GM23338 (cell line): ENCODE data around the gene ZNF418. TPM values are rescaled to one million over a fixed set of nuclear protein-coding genes. Genes with fewer than 3 reads are reported as not detected.
"Not testable (repeated sequence)": the region's sequence is repeated elsewhere in the genome, so short reads cannot be mapped to it uniquely, and the experiment has no call there.

Source experiments
- ATAC-seq: fragments of 200-7000 bp; cut with Tn5 transposase; 3 replicates; pipeline ENCODE4 v1.9.1; 2020
- DNase-seq: peaks from one replicate; pipeline ENCODE4 v3.0.0-alpha.2; 2015; ENCODE audit warnings: low spot score
- H2AFZ ChIP-seq: fragments of 200-600 bp; sonication (generic); 2 replicates; pipeline ENCODE4 v1.8.0; 2016; ENCODE audit warnings: antibody characterized with exemption, mild to moderate bottlenecking, moderate library complexity
- H3F3A ChIP-seq: fragments of 200-600 bp; sonication (generic); replicated peaks from 2 replicates; pipeline ENCODE4 v1.8.0; 2017; ENCODE audit warnings: antibody characterized with exemption, mixed run types, low read depth
- H3K27ac ChIP-seq: fragments of 200-600 bp; sonication (generic); 2 replicates; pipeline ENCODE4 v1.6.1; 2016; ENCODE audit warnings: low read depth
- H3K27me3 ChIP-seq: fragments of 200-600 bp; sonication (generic); 2 replicates; pipeline ENCODE4 v1.8.0; 2016; ENCODE audit warnings: mild to moderate bottlenecking, mixed run types, moderate library complexity; ENCODE audit not compliant: insufficient read depth
- H3K36me3 ChIP-seq: fragments of 200-600 bp; sonication (generic); 2 replicates; pipeline ENCODE4 v1.8.0; 2016; ENCODE audit warnings: mild to moderate bottlenecking; ENCODE audit not compliant: insufficient read depth
- H3K4me1 ChIP-seq: fragments of 200-600 bp; sonication (generic); 2 replicates; pipeline ENCODE4 v1.8.0; 2016; ENCODE audit warnings: mild to moderate bottlenecking, moderate library complexity; ENCODE audit not compliant: insufficient read depth
- H3K4me2 ChIP-seq: fragments of 200-600 bp; sonication (generic); 2 replicates; pipeline ENCODE4 v1.7.1; 2017; ENCODE audit warnings: mixed run types
- H3K4me3 ChIP-seq: fragments of 200-600 bp; sonication (generic); 2 replicates; pipeline ENCODE4 v1.6.1; 2016; ENCODE audit warnings: mixed run types
- H3K79me2 ChIP-seq: fragments of 200-600 bp; sonication (generic); replicated peaks from 2 replicates; pipeline ENCODE4 v1.8.0; 2017; ENCODE audit warnings: mild to moderate bottlenecking; ENCODE audit not compliant: insufficient read depth
- H3K9me2 ChIP-seq: fragments of 200-600 bp; sonication (generic); 2 replicates; pipeline ENCODE4 v1.8.0; 2017; ENCODE audit not compliant: insufficient read depth
- H4K20me1 ChIP-seq: fragments of 200-600 bp; sonication (generic); replicated peaks from 2 replicates; pipeline ENCODE4 v1.8.0; 2017; ENCODE audit warnings: mild to moderate bottlenecking; ENCODE audit not compliant: insufficient read depth
- H3K27ac Mint-ChIP-seq: 2 replicates; pipeline ENCODE4 v1.8.0; 2020; ENCODE audit warnings: inconsistent platforms, mild to moderate bottlenecking, moderate library complexity, mixed read lengths
- H3K27me3 Mint-ChIP-seq: 3 replicates; pipeline ENCODE4 v1.8.0; 2022; ENCODE audit warnings: low read depth, mild to moderate bottlenecking, moderate library complexity, mixed read lengths, inconsistent platforms; ENCODE audit not compliant: insufficient read depth, poor library complexity
- H3K36me3 Mint-ChIP-seq: 3 replicates; pipeline ENCODE4 v1.8.0; 2021; ENCODE audit warnings: low read depth, mild to moderate bottlenecking, inconsistent platforms, moderate library complexity, mixed read lengths
- H3K4me1 Mint-ChIP-seq: 3 replicates; pipeline ENCODE4 v1.8.0; 2020; ENCODE audit warnings: mild to moderate bottlenecking, inconsistent platforms, mixed read lengths
- H3K4me3 Mint-ChIP-seq: 3 replicates; pipeline ENCODE4 v1.8.0; 2021; ENCODE audit warnings: moderate library complexity, mild to moderate bottlenecking, inconsistent platforms, mixed read lengths
- H3K9me3 Mint-ChIP-seq: 3 replicates; pipeline ENCODE4 v1.8.0; 2020; ENCODE audit warnings: moderate library complexity, mild to moderate bottlenecking, inconsistent platforms, mixed read lengths
- EZH2 ChIP-seq: fragments of 200-600 bp; sonication (generic); IDR thresholded peaks from one replicate; pipeline ENCODE4 v1.8.0; 2017; ENCODE audit warnings: antibody characterized with exemption, mild to moderate bottlenecking, low read depth; ENCODE audit not compliant: unreplicated experiment
- EZH2phosphoT487 ChIP-seq: fragments of 200-600 bp; sonication (generic); IDR thresholded peaks from one replicate; pipeline ENCODE4 v1.8.1; 2018; ENCODE audit warnings: antibody characterized with exemption; ENCODE audit not compliant: unreplicated experiment
- JUNB ChIP-seq: IDR thresholded peaks from one replicate; pipeline ENCODE4 v1.6.1; 2016; ENCODE audit warnings: antibody characterized with exemption; ENCODE audit not compliant: unreplicated experiment
- NANOG ChIP-seq: IDR thresholded peaks from 2 replicates; pipeline ENCODE4 v1.6.1; 2016; ENCODE audit warnings: antibody characterized with exemption, borderline replicate concordance
- ZNF331 ChIP-seq: fragments of 250-450 bp; sonication (Bioruptor Pico); IDR thresholded peaks from 2 replicates; pipeline ENCODE4 v1.5.0; 2020; ENCODE audit warnings: low read depth, mild to moderate bottlenecking, moderate library complexity
- polyA plus RNA-seq: library from polyadenylated mRNA; unstranded; fragments of >200 nt; fragmentation: Nextera tagmentation; extraction: Ambion mirVana; gene quantifications from 2 replicates; pipeline ENCODE4 v1.2.1, GENCODE V29; 2016
- total RNA-seq: library from RNA; depleted of rRNA; stranded (reverse); fragments of >200 nt; shearing (Covaris generic); gene quantifications from 2 replicates; pipeline ENCODE4 v1.2.3, GENCODE V29; 2014
- TF ChIP-seq, protein P1 (sequence below): fragments of 250-450 bp; sonication (Bioruptor Pico); IDR thresholded peaks from 2 replicates; pipeline ENCODE4 v1.5.0; 2020; ENCODE audit warnings: mild to moderate bottlenecking, moderate library complexity
- TF ChIP-seq, protein P2 (sequence below), 2 experiments: fragments of 200-600 bp in 1 of 2; sonication (generic) in 1 of 2; conservative IDR thresholded peaks; 2 replicates each; pipeline versions ENCODE4 v1.5.1 to v1.6.1; 2016 to 2017; ENCODE audit warnings: antibody characterized with exemption in 2 of 2, low read depth in 2 of 2, mild to moderate bottlenecking in 2 of 2, moderate library complexity in 1 of 2

The ZNF418 gene
- total and polyA plus RNA-seq, 2 experiments from 2014 or later: 11.1 to 13.4 TPM

DNA sequence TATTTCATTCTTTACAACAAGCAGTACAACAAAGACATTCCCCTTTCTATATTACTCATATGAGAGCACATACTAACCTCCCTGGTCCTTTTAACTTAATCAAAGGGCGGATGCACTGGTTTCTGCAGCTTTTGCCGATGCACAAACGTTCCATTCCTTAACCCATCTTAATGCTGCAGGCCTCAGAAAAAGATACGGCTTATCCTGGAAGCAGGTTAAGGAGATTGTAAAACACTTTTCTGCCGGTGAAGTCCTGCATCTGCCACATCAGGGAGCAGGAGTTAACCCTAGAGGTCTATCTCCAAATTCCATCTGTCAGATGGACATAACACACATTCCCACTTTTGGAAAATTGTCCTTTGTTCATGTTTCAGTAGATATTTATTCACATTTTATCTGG, 34.9 kb downstream of the ZNF418 start:
- H2AFZ ChIP-seq: no peak overlapping the region
- no peak overlapping the region for H3K4me2 ChIP-seq
- peaks cover 2% of the 10 kb centered on the region; the same call in 1 of the 2 replicates for H4K20me1 ChIP-seq
- Mint-ChIP-seq H3K9me3 (no peaks in the 10 kb centered on the region), H3K27ac (no peak overlapping the region), H3K4me1 (peaks cover 14% of the 10 kb centered on the region; the same call in 2 of the 3 replicates), H3K27me3 (no peaks in the 10 kb centered on the region), H3K4me3 (no peak overlapping the region), H3K36me3 (no peaks in the 10 kb centered on the region; the same call in 2 of the 3 replicates)
- H3K79me2 ChIP-seq: 0 out of 2 replicates have a peak, but pooled peaks cover 5% of the 10 kb centered on the region
- no peaks in the 10 kb centered on the region for H3K27me3 ChIP-seq
- TF ChIP-seq, protein P1, sequence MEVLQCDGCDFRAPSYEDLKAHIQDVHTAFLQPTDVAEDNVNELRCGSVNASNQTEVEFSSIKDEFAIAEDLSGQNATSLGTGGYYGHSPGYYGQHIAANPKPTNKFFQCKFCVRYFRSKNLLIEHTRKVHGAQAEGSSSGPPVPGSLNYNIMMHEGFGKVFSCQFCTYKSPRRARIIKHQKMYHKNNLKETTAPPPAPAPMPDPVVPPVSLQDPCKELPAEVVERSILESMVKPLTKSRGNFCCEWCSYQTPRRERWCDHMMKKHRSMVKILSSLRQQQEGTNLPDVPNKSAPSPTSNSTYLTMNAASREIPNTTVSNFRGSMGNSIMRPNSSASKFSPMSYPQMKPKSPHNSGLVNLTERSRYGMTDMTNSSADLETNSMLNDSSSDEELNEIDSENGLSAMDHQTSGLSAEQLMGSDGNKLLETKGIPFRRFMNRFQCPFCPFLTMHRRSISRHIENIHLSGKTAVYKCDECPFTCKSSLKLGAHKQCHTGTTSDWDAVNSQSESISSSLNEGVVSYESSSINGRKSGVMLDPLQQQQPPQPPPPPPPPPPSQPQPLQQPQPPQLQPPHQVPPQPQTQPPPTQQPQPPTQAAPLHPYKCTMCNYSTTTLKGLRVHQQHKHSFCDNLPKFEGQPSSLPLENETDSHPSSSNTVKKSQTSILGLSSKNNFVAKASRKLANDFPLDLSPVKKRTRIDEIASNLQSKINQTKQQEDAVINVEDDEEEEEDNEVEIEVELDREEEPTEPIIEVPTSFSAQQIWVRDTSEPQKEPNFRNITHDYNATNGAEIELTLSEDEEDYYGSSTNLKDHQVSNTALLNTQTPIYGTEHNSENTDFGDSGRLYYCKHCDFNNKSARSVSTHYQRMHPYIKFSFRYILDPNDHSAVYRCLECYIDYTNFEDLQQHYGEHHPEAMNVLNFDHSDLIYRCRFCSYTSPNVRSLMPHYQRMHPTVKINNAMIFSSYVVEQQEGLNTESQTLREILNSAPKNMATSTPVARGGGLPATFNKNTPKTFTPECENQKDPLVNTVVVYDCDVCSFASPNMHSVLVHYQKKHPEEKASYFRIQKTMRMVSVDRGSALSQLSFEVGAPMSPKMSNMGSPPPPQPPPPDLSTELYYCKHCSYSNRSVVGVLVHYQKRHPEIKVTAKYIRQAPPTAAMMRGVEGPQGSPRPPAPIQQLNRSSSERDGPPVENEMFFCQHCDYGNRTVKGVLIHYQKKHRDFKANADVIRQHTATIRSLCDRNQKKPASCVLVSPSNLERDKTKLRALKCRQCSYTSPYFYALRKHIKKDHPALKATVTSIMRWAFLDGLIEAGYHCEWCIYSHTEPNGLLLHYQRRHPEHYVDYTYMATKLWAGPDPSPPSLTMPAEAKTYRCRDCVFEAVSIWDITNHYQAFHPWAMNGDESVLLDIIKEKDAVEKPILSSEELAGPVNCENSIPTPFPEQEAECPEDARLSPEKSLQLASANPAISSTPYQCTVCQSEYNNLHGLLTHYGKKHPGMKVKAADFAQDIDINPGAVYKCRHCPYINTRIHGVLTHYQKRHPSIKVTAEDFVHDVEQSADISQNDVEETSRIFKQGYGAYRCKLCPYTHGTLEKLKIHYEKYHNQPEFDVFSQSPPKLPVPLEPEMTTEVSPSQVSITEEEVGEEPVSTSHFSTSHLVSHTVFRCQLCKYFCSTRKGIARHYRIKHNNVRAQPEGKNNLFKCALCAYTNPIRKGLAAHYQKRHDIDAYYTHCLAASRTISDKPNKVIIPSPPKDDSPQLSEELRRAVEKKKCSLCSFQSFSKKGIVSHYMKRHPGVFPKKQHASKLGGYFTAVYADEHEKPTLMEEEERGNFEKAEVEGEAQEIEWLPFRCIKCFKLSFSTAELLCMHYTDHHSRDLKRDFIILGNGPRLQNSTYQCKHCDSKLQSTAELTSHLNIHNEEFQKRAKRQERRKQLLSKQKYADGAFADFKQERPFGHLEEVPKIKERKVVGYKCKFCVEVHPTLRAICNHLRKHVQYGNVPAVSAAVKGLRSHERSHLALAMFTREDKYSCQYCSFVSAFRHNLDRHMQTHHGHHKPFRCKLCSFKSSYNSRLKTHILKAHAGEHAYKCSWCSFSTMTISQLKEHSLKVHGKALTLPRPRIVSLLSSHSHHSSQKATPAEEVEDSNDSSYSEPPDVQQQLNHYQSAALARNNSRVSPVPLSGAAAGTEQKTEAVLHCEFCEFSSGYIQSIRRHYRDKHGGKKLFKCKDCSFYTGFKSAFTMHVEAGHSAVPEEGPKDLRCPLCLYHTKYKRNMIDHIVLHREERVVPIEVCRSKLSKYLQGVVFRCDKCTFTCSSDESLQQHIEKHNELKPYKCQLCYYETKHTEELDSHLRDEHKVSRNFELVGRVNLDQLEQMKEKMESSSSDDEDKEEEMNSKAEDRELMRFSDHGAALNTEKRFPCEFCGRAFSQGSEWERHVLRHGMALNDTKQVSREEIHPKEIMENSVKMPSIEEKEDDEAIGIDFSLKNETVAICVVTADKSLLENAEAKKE (CRISPR knock-in tag): no peak
- TF ChIP-seq, protein P2, sequence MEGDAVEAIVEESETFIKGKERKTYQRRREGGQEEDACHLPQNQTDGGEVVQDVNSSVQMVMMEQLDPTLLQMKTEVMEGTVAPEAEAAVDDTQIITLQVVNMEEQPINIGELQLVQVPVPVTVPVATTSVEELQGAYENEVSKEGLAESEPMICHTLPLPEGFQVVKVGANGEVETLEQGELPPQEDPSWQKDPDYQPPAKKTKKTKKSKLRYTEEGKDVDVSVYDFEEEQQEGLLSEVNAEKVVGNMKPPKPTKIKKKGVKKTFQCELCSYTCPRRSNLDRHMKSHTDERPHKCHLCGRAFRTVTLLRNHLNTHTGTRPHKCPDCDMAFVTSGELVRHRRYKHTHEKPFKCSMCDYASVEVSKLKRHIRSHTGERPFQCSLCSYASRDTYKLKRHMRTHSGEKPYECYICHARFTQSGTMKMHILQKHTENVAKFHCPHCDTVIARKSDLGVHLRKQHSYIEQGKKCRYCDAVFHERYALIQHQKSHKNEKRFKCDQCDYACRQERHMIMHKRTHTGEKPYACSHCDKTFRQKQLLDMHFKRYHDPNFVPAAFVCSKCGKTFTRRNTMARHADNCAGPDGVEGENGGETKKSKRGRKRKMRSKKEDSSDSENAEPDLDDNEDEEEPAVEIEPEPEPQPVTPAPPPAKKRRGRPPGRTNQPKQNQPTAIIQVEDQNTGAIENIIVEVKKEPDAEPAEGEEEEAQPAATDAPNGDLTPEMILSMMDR (conservative IDR thresholded peaks at IDR 0.05; ENCODE audit: low read depth in 2 of 2): no peak
- TF ChIP-seq EZH2phosphoT487: no peak
- no peak for TF ChIP-seq NANOG
- TF ChIP-seq ZNF331 (CRISPR knock-in tag): no peak
- no peak for TF ChIP-seq JUNB
- TF ChIP-seq EZH2: no peak
- peaks cover 4% of the 10 kb centered on the region for H3K4me1 ChIP-seq
- no peak overlapping the region for H3K27ac ChIP-seq
- DNase-seq (no peak), ATAC-seq (no peak)
- 0 out of 2 replicates have a peak, but pooled peaks cover 2% of the 10 kb centered on the region for H3F3A ChIP-seq
- H3K36me3 ChIP-seq: no peaks in the 10 kb centered on the region
- H3K9me2 ChIP-seq: no peaks in the 10 kb centered on the region
- H3K4me3 ChIP-seq: no peak overlapping the region

DNA sequence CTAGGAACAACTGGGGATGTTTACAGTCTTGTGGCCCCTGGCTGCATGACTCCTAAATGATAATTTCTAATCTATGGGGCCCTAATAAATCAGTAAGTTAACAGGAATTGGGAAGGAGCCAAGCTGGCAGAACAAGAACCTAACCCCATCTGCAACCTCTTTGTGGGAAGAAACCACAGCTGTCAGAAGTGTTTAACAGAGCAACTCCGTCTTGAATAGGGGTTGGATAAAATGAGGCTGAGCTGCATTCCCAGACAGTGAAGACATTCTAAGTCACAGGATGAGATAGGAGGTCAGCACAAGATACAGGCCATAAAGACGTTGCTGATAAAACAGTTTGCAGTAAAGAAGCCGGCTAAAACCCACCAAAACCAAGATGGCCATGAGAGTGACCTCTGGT, 44.5 kb downstream of the ZNF418 start:
- Mint-ChIP-seq H3K4me1 (peaks cover 18% of the 10 kb centered on the region), H3K36me3 (peaks cover 26% of the 10 kb centered on the region)
- not testable (repeated sequence) for H2AFZ ChIP-seq, H3K4me3 ChIP-seq, H3K36me3 ChIP-seq, H3K9me3 Mint-ChIP-seq, H3K27ac Mint-ChIP-seq, H3K27me3 ChIP-seq, H3K4me2 ChIP-seq, DNase-seq, H4K20me1 ChIP-seq, H3F3A ChIP-seq, H3K27me3 Mint-ChIP-seq, ATAC-seq, H3K27ac ChIP-seq, H3K4me3 Mint-ChIP-seq, H3K4me1 ChIP-seq, H3K9me2 ChIP-seq
- H3K79me2 ChIP-seq: peaks cover 26% of the 10 kb centered on the region
